AG09309 (cell line): ENCODE results near the gene MYO16.

Experiments
- DNase-seq: peaks from one replicate; pipeline ENCODE4 v3.0.0-alpha.2; 2010; ENCODE audit warnings: low read depth
- H3K4me3 ChIP-seq: 2 replicates; pipeline ENCODE4 v1.5.1; 2011; ENCODE audit warnings: mild to moderate bottlenecking, low read depth, low read length, moderate library complexity; ENCODE audit not compliant: control insufficient read depth
- CTCF ChIP-seq: IDR thresholded peaks from 2 replicates; pipeline ENCODE4 v1.5.1; 2011; ENCODE audit warnings: mild to moderate bottlenecking, low read depth, low read length, inconsistent platforms; ENCODE audit not compliant: insufficient read depth, control insufficient read depth; ENCODE audit errors: missing control alignments

Gene MYO16

GRCh38 chr13:108606424-108606823 lies 23.0 kb upstream of the MYO16 start:
- H3K4me3 ChIP-seq = no peak overlapping the region
- DNase-seq = no peak
- no peak for TF ChIP-seq CTCF

- TF ChIP-seq CTCF = no peak
- DNase-seq = no peak
- H3K4me3 ChIP-seq = no peak overlapping the region
These were observed 20.1 kb upstream of the MYO16 start for GRCh38 chr13:108609353-108609752.

GRCh38 chr13:108610507-108610906 lies 18.9 kb upstream of the MYO16 start:
- no peak for TF ChIP-seq CTCF
- DNase-seq = no peak
- no peak overlapping the region for H3K4me3 ChIP-seq

GRCh38 chr13:108615241-108615640 lies 14.2 kb upstream of the MYO16 start:
- H3K4me3 ChIP-seq = no peak overlapping the region
- no peak for DNase-seq
- no peak for TF ChIP-seq CTCF

GRCh38 chr13:108618233-108618632 lies 11.2 kb upstream of the MYO16 start:
- no peak for TF ChIP-seq CTCF
- no peak for DNase-seq
- H3K4me3 ChIP-seq = no peak overlapping the region

GRCh38 chr13:108621462-108621861 lies 7.9 kb upstream of the MYO16 start:
- no peak for DNase-seq
- no peak for TF ChIP-seq CTCF
- H3K4me3 ChIP-seq = no peak overlapping the region

GRCh38 chr13:108624108-108624507 lies 5.3 kb upstream of the MYO16 start:
- H3K4me3 ChIP-seq = no peak overlapping the region
- TF ChIP-seq CTCF = no peak
- no peak for DNase-seq
